Superior temporal gyrus (tissue), 1 donor: Measurements from ENCODE around the gene PPP1R7.

Experiments used
- DNase-seq: peaks from one replicate; pipeline ENCODE4 v3.0.0-alpha.2; 2016; ENCODE audit errors: extremely low spot score

PPP1R7 gene

GRCh38 chr2:241213041-241213440 lies 62.8 kb downstream of the PPP1R7 start:
- DNase-seq, result no peak

DNA sequence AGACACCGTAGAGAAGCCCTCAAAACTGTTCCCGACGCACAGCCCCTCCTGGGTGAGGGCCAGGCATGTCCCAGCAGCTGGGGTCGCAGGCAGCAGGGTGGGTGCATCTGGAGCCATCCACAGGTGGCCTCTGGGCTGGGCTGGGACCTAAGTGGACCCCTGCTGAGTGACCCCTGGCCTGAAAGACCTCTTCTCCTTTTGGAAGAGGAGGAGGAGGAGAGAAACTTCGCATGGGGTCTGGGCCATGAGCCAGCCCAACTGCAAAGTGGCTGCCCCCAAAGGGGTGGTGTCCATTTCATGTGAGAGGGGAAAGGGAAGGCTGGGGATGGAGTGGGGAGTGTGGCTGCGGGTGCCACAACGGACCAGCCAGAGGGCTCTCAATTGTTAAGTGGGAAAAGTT lies 63.3 kb downstream of the PPP1R7 start:
- DNase-seq, result no peak

DNA sequence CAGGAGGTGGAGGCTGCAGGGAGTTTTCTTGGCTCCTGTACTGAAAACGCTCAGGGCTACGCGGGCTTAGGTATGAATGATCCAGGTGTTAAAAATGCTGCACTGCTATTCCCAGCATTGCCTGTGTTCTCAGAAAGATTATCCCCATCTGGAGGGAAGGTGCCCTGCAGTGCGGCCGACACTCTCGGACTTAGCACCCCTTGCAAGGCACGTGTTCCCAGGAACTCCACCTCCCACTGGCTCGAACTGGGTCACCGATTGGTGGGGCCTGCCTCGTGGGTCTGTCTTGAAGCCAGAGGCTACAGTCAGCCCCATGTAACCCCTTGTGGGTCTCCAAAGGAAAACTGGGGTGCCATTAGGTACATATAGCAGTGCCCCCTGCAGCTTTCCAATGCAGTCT lies 63.9 kb downstream of the PPP1R7 start:
- no peak for DNase-seq

- no peak for DNase-seq
Measured at GRCh38 chr2:241214766-241215165, 64.5 kb downstream of the PPP1R7 start.

DNA sequence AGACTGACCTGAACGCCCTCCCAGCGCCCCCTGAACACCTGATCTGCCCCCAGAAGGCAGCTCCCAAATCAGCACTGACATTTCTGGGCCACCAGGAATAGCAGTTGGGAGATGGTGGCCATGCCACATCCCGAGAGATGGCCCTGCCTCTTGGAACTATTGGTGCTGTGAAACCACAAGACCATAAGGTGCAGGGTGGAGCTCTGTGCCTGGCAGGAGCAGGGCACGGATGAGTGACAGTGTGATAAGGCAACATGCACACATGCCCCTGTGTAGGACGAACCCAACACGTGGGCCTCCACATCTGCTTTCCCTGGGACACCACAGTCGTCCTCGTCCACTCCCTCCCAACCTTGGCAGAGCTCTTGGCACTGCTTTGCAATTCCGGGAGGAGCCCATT lies 65.2 kb downstream of the PPP1R7 start:
- no peak for DNase-seq

- no peak for DNase-seq
Measured at GRCh38 chr2:241216211-241216761, 66.0 kb downstream of the PPP1R7 start.

DNA sequence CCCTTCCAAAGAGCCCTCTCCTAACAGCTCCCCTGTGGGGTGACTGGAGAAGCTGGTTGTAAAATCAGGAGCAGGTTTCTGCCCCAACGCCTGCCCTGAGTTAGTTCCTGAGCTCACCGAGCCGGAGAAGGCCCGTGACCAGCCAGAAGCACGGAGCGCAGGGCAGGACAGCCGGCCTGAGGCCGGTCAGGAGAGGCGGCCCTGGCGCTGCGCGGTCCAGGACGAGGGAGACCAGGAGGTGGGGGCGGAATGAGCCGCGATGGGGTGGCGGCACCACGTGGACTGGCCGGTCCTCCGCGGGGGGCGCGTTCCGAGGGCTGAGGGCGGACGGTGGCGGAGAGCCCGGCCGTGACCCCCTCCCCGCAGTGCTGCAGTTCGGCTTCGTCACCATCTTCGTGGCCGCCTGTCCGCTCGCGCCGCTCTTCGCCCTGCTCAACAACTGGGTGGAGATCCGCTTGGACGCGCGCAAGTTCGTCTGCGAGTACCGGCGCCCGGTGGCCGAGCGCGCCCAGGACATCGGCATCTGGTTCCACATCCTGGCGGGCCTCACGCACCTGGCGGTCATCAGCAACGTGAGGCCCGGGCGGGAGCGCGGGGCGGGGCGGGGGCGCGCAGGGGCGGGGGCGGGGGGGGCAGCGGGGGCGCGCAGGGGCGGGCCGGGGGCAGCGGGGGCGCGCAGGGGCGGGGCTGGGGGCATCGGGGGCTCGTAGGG lies 67.2 kb downstream of the PPP1R7 start:
- DNase-seq, result peak; percentile 56

DNA sequence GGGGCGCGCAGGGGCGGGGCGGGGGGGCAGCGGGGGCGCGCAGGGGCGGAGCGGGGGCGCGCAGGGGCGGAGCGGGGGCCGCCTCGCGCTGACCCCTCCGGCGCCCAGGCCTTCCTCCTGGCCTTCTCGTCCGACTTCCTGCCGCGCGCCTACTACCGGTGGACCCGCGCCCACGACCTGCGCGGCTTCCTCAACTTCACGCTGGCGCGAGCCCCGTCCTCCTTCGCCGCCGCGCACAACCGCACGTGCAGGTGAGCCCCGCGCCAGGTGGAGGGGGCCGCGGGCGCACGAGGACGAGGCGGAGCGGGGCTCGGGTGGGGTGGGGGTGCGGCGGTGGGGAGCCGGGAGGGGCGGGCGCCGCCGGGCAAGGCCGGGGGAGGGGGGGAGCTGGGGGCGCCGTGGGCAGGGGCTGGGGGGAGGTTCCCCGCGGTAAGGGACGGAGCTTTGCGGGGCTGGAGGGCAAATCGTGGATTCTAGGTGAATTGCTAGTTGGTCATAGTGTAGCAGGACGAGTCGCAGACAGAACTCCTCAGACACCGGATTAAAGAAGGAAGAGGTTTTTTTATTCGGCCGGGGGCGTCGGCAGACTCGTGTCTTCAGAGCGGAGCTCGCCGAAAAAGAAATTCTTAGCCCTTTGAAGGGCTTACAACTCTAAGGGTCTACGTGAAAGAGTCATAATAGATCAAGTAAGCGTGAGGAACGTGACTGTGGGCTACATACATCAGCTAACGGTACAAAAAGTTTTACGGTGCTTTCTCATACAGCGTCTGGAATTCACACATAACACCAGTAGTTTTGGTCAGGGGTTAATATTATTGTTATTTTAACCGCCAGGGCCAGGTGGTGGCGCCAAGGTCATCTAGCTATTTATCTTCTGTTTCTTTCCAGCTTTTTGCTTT lies 68.1 kb downstream of the PPP1R7 start:
- DNase-seq, result peak; percentile 42

- DNase-seq, result no peak
Measured at GRCh38 chr2:241219030-241219382, 68.7 kb downstream of the PPP1R7 start.

GRCh38 chr2:241219856-241220356 lies 69.6 kb downstream of the PPP1R7 start:
- no peak for DNase-seq

- DNase-seq, result no peak
Measured at GRCh38 chr2:241223211-241224017, 73.1 kb downstream of the PPP1R7 start.

DNA sequence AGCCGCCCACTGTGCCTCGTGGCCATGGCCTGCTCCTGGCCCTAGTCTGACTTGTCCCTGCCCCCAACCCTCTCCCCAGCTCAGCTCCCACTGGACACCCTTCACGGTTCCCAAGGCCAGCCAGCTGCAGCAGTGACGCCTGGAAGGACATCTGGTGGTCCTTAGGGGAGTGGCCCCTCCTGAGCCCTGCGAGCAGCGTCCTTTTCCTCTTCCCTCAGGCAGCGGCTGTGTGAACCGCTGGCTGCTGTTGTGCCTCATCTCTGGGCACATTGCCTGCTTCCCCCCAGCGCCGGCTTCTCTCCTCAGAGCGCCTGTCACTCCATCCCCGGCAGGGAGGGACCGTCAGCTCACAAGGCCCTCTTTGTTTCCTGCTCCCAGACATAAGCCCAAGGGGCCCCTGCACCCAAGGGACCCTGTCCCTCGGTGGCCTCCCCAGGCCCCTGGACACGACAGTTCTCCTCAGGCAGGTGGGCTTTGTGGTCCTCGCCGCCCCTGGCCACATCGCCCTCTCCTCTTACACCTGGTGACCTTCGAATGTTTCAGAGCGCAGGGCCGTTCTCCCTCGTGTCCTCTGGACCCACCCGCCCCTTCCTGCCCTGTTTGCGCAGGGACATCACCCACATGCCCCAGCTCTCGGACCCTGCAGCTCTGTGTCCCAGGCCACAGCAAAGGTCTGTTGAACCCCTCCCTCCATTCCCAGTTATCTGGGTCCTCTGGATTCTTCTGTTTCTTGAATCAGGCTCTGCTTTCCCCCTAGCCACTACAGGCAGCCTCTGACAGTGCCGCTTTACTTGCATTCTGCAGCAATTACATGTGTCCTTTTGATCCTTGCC lies 74.0 kb downstream of the PPP1R7 start:
- peak; percentile 93 for DNase-seq

DNA sequence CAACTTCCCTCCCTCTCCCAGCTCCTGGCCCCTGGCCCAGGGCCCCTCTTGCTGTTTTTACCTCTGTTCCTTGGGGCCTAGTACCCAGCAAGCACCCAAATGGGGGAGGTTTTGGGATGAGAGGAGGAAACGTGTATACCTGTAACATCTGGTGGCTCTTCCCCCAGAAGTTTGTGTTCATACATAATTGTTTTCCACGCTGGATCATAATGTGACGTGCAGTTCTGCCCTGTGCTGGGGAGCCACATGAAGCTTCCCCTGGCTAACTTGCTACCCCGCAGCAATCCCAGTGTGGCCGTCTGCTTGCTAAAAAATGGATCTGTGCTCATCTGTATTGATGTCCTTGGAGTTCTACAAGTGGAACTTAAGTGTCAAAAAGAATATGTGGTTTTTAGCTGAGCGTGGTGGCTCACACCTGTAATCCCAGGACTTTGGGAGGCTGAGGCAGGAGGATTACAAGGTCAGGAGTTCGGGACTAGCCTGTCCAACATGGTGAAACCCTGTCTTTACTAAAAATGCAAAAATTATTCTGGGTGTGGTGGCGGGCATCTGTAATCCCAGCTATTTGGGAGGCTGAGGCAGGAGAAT lies 74.7 kb downstream of the PPP1R7 start:
- DNase-seq, result no peak

DNA sequence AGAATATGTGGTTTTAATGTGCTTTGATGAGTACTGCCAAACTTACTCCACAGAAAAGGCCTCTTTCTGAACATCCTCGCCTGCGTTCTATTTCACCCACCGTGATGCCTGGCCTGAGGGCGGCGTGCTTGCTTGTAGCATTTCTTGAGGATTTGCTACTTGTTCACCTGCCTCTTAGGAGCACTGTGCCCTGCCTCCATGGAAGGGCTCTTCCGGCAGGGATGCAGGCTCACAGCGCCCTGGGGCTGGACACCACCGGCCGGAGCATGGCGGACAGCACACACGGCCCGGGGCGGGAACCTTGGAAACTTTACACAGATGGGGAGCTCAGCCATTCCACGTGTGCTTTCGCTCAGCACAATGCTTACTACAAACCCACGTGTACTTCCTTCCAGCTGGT lies 75.3 kb downstream of the PPP1R7 start:
- DNase-seq, result no peak

DNA sequence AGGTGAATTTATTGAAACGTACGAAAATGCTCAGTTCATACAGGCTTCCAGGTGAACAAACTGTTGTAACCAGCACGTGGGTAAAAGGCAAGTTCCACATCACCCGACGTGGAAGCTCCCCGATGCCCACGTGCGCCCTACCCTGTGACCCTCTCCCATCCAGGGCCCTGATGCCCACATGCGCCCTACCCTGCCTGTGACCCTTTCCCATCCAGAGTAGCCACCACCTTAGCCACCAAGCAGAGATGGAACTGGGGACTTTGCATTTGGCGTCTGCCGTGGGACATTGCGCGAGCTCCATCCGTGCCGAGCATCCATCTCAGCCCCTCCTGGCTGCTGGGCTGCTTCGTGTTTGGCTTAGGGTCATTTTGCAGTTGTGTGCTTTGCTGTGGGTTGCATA lies 75.7 kb downstream of the PPP1R7 start:
- DNase-seq, result no peak

GRCh38 chr2:241226723-241227572 lies 76.7 kb downstream of the PPP1R7 start:
- peak; percentile 52 for DNase-seq

GRCh38 chr2:241227594-241227993 lies 77.3 kb downstream of the PPP1R7 start:
- DNase-seq, result no peak

GRCh38 chr2:241228081-241228859 lies 78.0 kb downstream of the PPP1R7 start:
- DNase-seq, result no peak
